Keratinocyte (primary cell): ENCODE measurements around the gene PTPRR. TPM values are rescaled to one million over a fixed set of nuclear protein-coding genes. Genes with fewer than 3 reads are reported as not detected.

Experiments
- DNase-seq: peaks from one replicate; pipeline ENCODE4 v3.0.0-alpha.2; 2011; ENCODE audit warnings: low read depth, missing footprints, low spot score
- FAIRE-seq: peaks from 2 replicates; lab custom pipeline; 2011; peaks lifted over from hg19 to GRCh38; lab: Jason Lieb, UNC
- H2AFZ ChIP-seq: 2 replicates; pipeline ENCODE4 v1.6.0; 2012; ENCODE audit warnings: low read length, control low read depth, inconsistent platforms; ENCODE audit not compliant: control insufficient read depth
- H3K27ac ChIP-seq: 2 replicates; pipeline ENCODE4 v1.5.1; 2011; ENCODE audit warnings: low read length; ENCODE audit not compliant: control insufficient read depth, insufficient read depth
- H3K27me3 ChIP-seq: 3 replicates; pipeline ENCODE4 v1.6.0; 2011; ENCODE audit warnings: low read length; ENCODE audit not compliant: control insufficient read depth, insufficient read depth; ENCODE audit errors: extremely low read depth
- H3K36me3 ChIP-seq, 2 experiments: 2 replicates in 1 of 2; 3 replicates in 1 of 2; pipeline ENCODE4 v1.5.1; 2011; ENCODE audit warnings: low read length in 2 of 2, mild to moderate bottlenecking in 1 of 2; ENCODE audit not compliant: control insufficient read depth in 2 of 2, insufficient read depth in 2 of 2; ENCODE audit errors: extremely low read depth in 1 of 2
- H3K4me1 ChIP-seq: 3 replicates; pipeline ENCODE4 v1.5.1; 2011; ENCODE audit warnings: low read length; ENCODE audit not compliant: control insufficient read depth, insufficient read depth; ENCODE audit errors: extremely low read depth
- H3K4me2 ChIP-seq: 3 replicates; pipeline ENCODE4 v1.6.0; 2011; ENCODE audit warnings: low read depth, low read length; ENCODE audit not compliant: control insufficient read depth, insufficient read depth; ENCODE audit errors: extremely low read depth
- H3K4me3 ChIP-seq, 3 experiments: fragments of 200-600 bp in 1 of 3; sonication (generic) in 1 of 3; 2 replicates in 2 of 3; 3 replicates in 1 of 3; pipeline ENCODE4 v1.5.1; 2011 to 2016; ENCODE audit warnings: low read length in 3 of 3, mild to moderate bottlenecking in 3 of 3, control low read depth in 2 of 3, inconsistent platforms in 1 of 3, low read depth in 1 of 3, mixed read lengths in 1 of 3, mixed run types in 1 of 3, moderate library complexity in 1 of 3; ENCODE audit not compliant: control insufficient read depth in 2 of 3, insufficient read depth in 2 of 3; ENCODE audit errors: extremely low read depth in 1 of 3
- H3K79me2 ChIP-seq: 2 replicates; pipeline ENCODE4 v1.6.0; 2012; ENCODE audit warnings: low read length; ENCODE audit not compliant: control insufficient read depth, insufficient read depth
- H3K9ac ChIP-seq: 3 replicates; pipeline ENCODE4 v1.6.0; 2011; ENCODE audit warnings: low read length; ENCODE audit not compliant: control insufficient read depth, insufficient read depth; ENCODE audit errors: extremely low read depth
- H3K9me1 ChIP-seq: 3 replicates; pipeline ENCODE4 v1.6.0; 2011; ENCODE audit warnings: low read length; ENCODE audit not compliant: control insufficient read depth, insufficient read depth; ENCODE audit errors: extremely low read depth
- H3K9me3 ChIP-seq: 2 replicates; pipeline ENCODE4 v1.5.1; 2012; ENCODE audit warnings: low read depth, low read length; ENCODE audit not compliant: control insufficient read depth
- H4K20me1 ChIP-seq: 3 replicates; pipeline ENCODE4 v1.6.0; 2011; ENCODE audit warnings: low read length; ENCODE audit not compliant: control insufficient read depth, insufficient read depth; ENCODE audit errors: extremely low read depth
- CTCF ChIP-seq, 3 experiments: IDR thresholded peaks in 1 of 3; conservative IDR thresholded peaks in 1 of 3; optimal IDR thresholded peaks in 1 of 3; 2 replicates in 2 of 3; 3 replicates in 1 of 3; pipeline versions ENCODE3 to v1.5.1; 2011; ENCODE audit warnings: low read length in 3 of 3, mild to moderate bottlenecking in 3 of 3, moderate library complexity in 2 of 3, control low read depth in 1 of 3, inconsistent platforms in 1 of 3; ENCODE audit not compliant: insufficient read depth in 2 of 3; ENCODE audit errors: extremely low read depth in 1 of 3
- EZH2 ChIP-seq: IDR thresholded peaks from one replicate; pipeline ENCODE4 v1.6.1; 2012; ENCODE audit warnings: inconsistent platforms, mild to moderate bottlenecking, low read length, moderate library complexity
- dilution Hi-C: fragments of 300-500 bp; cut with MboI; formaldehyde crosslinking; loops from one replicate; pipeline ENCODE4 v1.7.0; 2020; ENCODE audit warnings: low sequenced_read_pairs; ENCODE audit not compliant: extremely low pct_ligation_motif_present
- polyA plus RNA-seq, 5 experiments: library from polyadenylated mRNA; depleted of rRNA in 3 of 5; stranded (reverse) in 3 of 5; stranded (forward) in 1 of 5; unstranded in 1 of 5; fragments of >200 nt; gene quantifications; 1 replicate in 1 of 5; 2 replicates in 3 of 5; 3 replicates in 1 of 5; pipeline versions ENCODE4 v1.2.1 to v1.2.3, GENCODE V29; 2011 to 2012; ENCODE audit warnings: missing spikeins in 2 of 5, low read depth in 1 of 5, low replicate concordance in 1 of 5

The PTPRR gene
- polyA plus RNA-seq, 1 donor (not counting 4 experiments of a cell fraction or from before 2014, with no cell fraction given) = 3.1 TPM

- Histone ChIP-seq H3K4me2 (no peak overlapping the region), H3K9ac (no peak overlapping the region), H3K79me2 (no peaks in the 10 kb centered on the region), H3K27me3 (no peaks in the 10 kb centered on the region), H3K27ac (no peak overlapping the region), H3K9me3 (no peaks in the 10 kb centered on the region), H4K20me1 (no peaks in the 10 kb centered on the region), H3K4me1 (no peaks in the 10 kb centered on the region), H3K4me3 (no peak overlapping the region), H3K9me1 (no peaks in the 10 kb centered on the region), H2AFZ (peak overlapping the region; percentile 8), H3K36me3 (no peaks in the 10 kb centered on the region)
- no peak for FAIRE-seq
- TF ChIP-seq EZH2 = no peak
- no peak for TF ChIP-seq CTCF (optimal IDR thresholded peaks at IDR 0.05 in 1 of 3, IDR thresholded peaks at IDR 0.05 in 1 of 3, conservative IDR thresholded peaks at IDR 0.05 in 1 of 3; ENCODE audit: extremely low read depth in 1 of 3, insufficient read depth in 2 of 3, low read length in 3 of 3)
- dilution Hi-C loops = no loop called here
- DNase-seq = no peak
Measured at GRCh38 chr12:70719071-70719470, 201.5 kb downstream of the PTPRR start.

GRCh38 chr12:70711831-70712230, 208.7 kb downstream of the PTPRR start:
- Histone ChIP-seq H3K9me3 (no peaks in the 10 kb centered on the region), H3K9ac (no peak overlapping the region)
- dilution Hi-C loops = no loop called here

More at GRCh38 chr12:70711831-70712230, 208.7 kb downstream of the PTPRR start:
- FAIRE-seq = no peak
- no peak overlapping the region for H3K4me3 ChIP-seq
- no peak overlapping the region for H3K4me2 ChIP-seq
- no peak overlapping the region for H2AFZ ChIP-seq
- H3K27me3 ChIP-seq = no peaks in the 10 kb centered on the region
- no peaks in the 10 kb centered on the region for H3K4me1 ChIP-seq
- no peaks in the 10 kb centered on the region for H3K79me2 ChIP-seq
- no peak overlapping the region for H3K27ac ChIP-seq
- H3K9me1 ChIP-seq = no peaks in the 10 kb centered on the region
- no peak for DNase-seq
- no peaks in the 10 kb centered on the region for H3K36me3 ChIP-seq
- TF ChIP-seq CTCF (optimal IDR thresholded peaks at IDR 0.05 in 1 of 3, IDR thresholded peaks at IDR 0.05 in 1 of 3, conservative IDR thresholded peaks at IDR 0.05 in 1 of 3; ENCODE audit: extremely low read depth in 1 of 3, insufficient read depth in 2 of 3, low read length in 3 of 3) (no peak), EZH2 (no peak)
- H4K20me1 ChIP-seq = no peaks in the 10 kb centered on the region
